GM12873 (cell line): ENCODE results near the gene FOSL1.

ENCODE experiments used
- TF ChIP-seq, protein P1 (sequence below): IDR thresholded peaks from 2 replicates; pipeline ENCODE4 v1.5.1; 2012; ENCODE audit warnings: low read depth, mild to moderate bottlenecking, moderate library complexity, low read length, control low read depth; ENCODE audit not compliant: insufficient read depth; ENCODE audit errors: missing control alignments

Gene FOSL1

DNA sequence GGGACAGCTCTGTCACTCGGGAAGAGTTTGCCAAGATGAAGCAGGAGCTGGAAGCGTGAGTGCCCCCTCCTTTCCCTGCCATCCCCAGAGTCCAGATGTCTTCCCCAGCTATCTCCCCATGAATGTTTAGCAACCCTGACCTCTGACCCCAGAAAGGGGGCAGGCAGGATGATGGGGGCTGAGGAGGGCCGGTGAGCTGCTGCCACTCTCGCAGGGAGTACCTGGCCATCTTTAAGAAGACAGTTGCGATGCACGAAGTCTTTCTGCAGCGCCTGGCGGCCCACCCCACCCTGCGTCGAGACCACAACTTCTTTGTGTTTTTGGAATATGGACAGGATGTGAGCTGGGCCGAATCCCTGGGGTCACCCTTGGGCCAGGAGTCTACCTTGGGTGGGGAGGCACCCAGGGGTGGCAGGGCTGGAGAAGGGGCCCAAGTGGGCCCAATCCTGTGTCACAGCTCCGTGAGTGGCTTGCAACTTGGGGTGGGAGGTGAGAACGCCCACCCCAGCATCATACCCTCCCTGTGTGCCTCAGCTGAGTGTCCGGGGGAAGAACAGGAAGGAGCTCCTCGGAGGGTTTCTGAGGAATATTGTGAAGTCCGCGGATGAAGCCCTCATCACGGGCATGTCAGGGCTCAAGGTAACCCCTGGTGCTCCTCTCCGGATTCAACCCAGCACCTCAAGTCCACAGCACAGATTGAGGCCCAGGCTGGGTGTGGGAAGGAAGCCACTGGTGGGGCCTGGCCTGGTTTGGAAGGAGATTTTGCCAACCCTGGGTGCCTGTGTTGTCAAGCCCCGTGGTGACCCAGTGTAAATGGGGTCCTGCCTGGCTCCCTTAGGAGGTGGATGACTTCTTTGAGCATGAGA lies 49.7 kb downstream of the FOSL1 start:
- TF ChIP-seq, protein P1, sequence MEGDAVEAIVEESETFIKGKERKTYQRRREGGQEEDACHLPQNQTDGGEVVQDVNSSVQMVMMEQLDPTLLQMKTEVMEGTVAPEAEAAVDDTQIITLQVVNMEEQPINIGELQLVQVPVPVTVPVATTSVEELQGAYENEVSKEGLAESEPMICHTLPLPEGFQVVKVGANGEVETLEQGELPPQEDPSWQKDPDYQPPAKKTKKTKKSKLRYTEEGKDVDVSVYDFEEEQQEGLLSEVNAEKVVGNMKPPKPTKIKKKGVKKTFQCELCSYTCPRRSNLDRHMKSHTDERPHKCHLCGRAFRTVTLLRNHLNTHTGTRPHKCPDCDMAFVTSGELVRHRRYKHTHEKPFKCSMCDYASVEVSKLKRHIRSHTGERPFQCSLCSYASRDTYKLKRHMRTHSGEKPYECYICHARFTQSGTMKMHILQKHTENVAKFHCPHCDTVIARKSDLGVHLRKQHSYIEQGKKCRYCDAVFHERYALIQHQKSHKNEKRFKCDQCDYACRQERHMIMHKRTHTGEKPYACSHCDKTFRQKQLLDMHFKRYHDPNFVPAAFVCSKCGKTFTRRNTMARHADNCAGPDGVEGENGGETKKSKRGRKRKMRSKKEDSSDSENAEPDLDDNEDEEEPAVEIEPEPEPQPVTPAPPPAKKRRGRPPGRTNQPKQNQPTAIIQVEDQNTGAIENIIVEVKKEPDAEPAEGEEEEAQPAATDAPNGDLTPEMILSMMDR = no peak

DNA sequence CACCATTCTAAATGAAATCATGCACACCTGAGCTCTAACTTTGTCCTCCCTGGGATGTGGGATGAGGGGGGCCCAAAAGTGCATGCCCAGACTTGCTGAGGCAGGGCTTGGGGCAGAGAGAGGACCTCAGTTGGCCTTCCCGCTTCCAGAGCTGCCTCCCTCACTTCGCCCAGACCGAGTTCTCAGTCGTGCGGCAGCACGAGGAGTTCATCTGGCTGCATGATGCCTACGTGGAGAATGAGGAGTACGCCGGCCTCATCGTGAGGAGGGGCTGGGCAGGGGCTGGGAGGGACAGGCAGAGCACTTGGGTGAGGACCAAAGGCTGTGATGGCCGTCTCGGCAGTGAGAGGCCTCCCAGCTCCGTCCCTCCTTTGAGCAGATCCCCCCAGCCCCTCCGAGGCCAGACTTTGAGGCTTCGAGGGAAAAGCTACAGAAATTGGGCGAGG lies 50.4 kb downstream of the FOSL1 start:
- TF ChIP-seq, protein P1 = no peak

GRCh38 chr11:65849366-65849765 lies 50.8 kb downstream of the FOSL1 start:
- TF ChIP-seq, protein P1 = no peak

- TF ChIP-seq, protein P1 = no peak
Measured at GRCh38 chr11:65847746-65848145, 52.4 kb downstream of the FOSL1 start.

- TF ChIP-seq, protein P1 = no peak
Measured at GRCh38 chr11:65844231-65844872, 55.8 kb downstream of the FOSL1 start.

DNA sequence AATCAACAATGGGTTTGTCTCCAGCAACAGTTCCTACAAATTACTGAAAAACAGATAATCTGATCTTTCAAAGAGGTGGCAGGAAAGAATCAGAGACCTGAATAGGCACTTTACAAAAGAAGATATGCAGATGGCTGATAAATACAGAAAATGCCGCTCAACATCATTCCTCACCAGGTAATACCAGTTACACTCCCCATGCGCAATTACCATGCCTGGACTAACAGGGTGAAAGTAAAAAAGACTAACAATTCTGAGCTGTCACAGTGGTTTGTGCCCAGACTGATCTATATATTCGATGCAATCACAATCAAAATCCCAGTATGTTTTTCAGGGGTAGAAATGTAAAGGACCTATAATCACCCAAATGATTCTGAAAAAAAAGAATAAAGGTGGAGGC lies 56.4 kb downstream of the FOSL1 start:
- TF ChIP-seq, protein P1 = no peak

- TF ChIP-seq, protein P1 = no peak
Measured at GRCh38 chr11:65842144-65842543, 58.0 kb downstream of the FOSL1 start.
